GM12891 (cell line): ENCODE results near the gene AP4M1.

ENCODE experiments used
- DNase-seq: peaks from one replicate; pipeline ENCODE4 v3.0.0; 2011; ENCODE audit warnings: low spot score; ENCODE audit not compliant: insufficient read length
- FAIRE-seq: peaks from 2 replicates; lab custom pipeline; 2011; peaks lifted over from hg19 to GRCh38; lab: Jason Lieb, UNC
- PAX5 ChIP-seq: IDR thresholded peaks from 2 replicates; pipeline ENCODE4 v1.6.1; 2011; ENCODE audit warnings: low read length, moderate library complexity, mild to moderate bottlenecking; ENCODE audit not compliant: insufficient read depth, severe bottlenecking
- POLR2A ChIP-seq: IDR thresholded peaks from 2 replicates; pipeline ENCODE4 v1.6.1; 2011; ENCODE audit warnings: low read depth, low read length, control low read depth
- POLR2AphosphoS5 ChIP-seq: IDR thresholded peaks from 2 replicates; pipeline ENCODE4 v1.6.1; 2011; ENCODE audit warnings: low read depth, low read length, control low read depth
- POU2F2 ChIP-seq: IDR thresholded peaks from 2 replicates; pipeline ENCODE4 v1.6.1; 2011; ENCODE audit warnings: low read depth, mild to moderate bottlenecking, control low read depth, low read length, moderate library complexity
- SPI1 ChIP-seq: IDR thresholded peaks from 2 replicates; pipeline ENCODE4 v1.6.1; 2011; ENCODE audit warnings: low read depth, low read length, control low read depth
- TAF1 ChIP-seq: IDR thresholded peaks from 2 replicates; pipeline ENCODE4 v1.6.1; 2011; ENCODE audit warnings: low read depth, low read length, control low read depth

The AP4M1 gene

DNA sequence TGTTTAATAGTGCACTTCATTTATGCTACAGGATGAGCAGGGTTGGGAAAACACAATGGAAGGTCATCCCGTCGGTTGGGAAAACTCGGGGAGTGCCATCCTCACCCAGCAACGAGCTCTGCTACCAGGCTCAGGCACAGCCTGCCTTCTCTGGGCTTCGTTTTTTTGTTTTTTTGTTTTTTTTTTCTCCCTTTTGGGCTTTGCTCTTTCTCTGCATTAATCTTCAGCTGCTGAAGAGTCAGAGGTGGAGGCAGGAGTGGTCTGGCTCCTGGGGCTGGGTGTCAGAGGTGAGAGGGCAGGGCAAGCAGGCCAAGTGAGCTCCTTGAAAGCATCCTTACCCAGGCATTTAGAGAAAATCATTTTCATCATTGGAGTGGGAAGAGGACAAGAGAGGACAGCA, 31.5 kb upstream of the AP4M1 start:
- no peak for TF ChIP-seq POU2F2
- TF ChIP-seq POLR2A: 0 out of 2 replicates have a peak, but pooled peaks have one; percentile 27
- no peak for TF ChIP-seq POLR2AphosphoS5
- no peak for TF ChIP-seq TAF1
- FAIRE-seq: no peak
- DNase-seq: no peak

- DNase-seq (no peak), FAIRE-seq (no peak)
- TF ChIP-seq POLR2AphosphoS5 (peak; percentile 65), PAX5 (no peak), POU2F2 (no peak), POLR2A (no peak)
Measured at GRCh38 chr7:100071018-100071723, 30.3 kb upstream of the AP4M1 start.

GRCh38 chr7:100072462-100072861, 29.0 kb upstream of the AP4M1 start:
- no peak for FAIRE-seq
- TF ChIP-seq SPI1: no peak
- TF ChIP-seq POU2F2: no peak
- TF ChIP-seq TAF1: no peak
- TF ChIP-seq POLR2AphosphoS5: no peak
- no peak for TF ChIP-seq POLR2A
- TF ChIP-seq PAX5: no peak
- DNase-seq: no peak

- DNase-seq: no peak
- TF ChIP-seq POU2F2: no peak
- TF ChIP-seq POLR2A: no peak
- no peak for TF ChIP-seq TAF1
- TF ChIP-seq POLR2AphosphoS5: no peak
- TF ChIP-seq PAX5: no peak
- TF ChIP-seq SPI1: no peak
- no peak for FAIRE-seq
Measured at GRCh38 chr7:100074841-100075240, 26.6 kb upstream of the AP4M1 start.

DNA sequence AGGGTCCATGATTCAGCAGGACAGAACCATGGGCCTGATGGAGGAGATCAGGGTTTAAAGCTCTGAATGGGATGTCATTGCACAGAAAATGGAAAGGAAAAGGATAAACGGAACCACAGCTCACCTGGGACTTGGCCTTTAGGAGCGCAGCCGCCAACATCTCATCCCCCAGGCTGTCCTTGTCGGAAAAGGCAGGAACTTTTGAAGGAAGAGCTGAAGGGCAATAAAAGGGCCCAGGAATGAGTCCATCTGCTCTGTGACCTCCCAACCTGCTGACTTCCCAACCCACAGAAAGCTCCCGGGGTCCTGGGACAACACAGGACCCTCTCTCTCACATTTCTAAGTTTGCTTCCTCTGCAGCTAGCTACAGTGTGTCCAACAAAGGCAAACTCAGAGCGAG, 26.0 kb upstream of the AP4M1 start:
- DNase-seq (no peak), FAIRE-seq (no peak)
- TF ChIP-seq POLR2A (no peak), PAX5 (no peak), SPI1 (no peak)

- DNase-seq (no peak), FAIRE-seq (no peak)
- TF ChIP-seq SPI1 (no peak), POU2F2 (no peak), POLR2A (no peak), TAF1 (no peak), PAX5 (no peak), POLR2AphosphoS5 (no peak)
Measured at GRCh38 chr7:100077205-100077604, 24.2 kb upstream of the AP4M1 start.

- no peak for DNase-seq
- FAIRE-seq: no peak
- TF ChIP-seq POU2F2 (no peak), TAF1 (no peak), POLR2AphosphoS5 (no peak), PAX5 (no peak), POLR2A (no peak), SPI1 (no peak)
Measured at GRCh38 chr7:100079024-100079560, 22.4 kb upstream of the AP4M1 start.

GRCh38 chr7:100080907-100081534, 20.4 kb upstream of the AP4M1 start:
- TF ChIP-seq POLR2AphosphoS5 (no peak), TAF1 (no peak), SPI1 (no peak), PAX5 (no peak), POU2F2 (no peak), POLR2A (no peak)
- DNase-seq (no peak), FAIRE-seq (no peak)

- DNase-seq (peak; percentile 88), FAIRE-seq (peak; percentile 97)
Measured at GRCh38 chr7:100081535-100082102, 19.8 kb upstream of the AP4M1 start, which contains the start of gene ZNF3. Gene ZNF3, minus strand, starts transcription at chr7:100081723. Its CDS starts 4,366 bp downstream, at chr7:100077357.

GRCh38 chr7:100082978-100083377, 18.5 kb upstream of the AP4M1 start:
- TF ChIP-seq POLR2A (no peak), POU2F2 (no peak), POLR2AphosphoS5 (no peak), PAX5 (no peak), TAF1 (no peak), SPI1 (no peak)
- DNase-seq (no peak), FAIRE-seq (no peak)

More at GRCh38 chr7:100081535-100082102, 19.8 kb upstream of the AP4M1 start, which contains the start of gene ZNF3:
- TF ChIP-seq TAF1 (peak; percentile 76), SPI1 (peak; percentile 34; the same call in 1 of the 2 replicates), PAX5 (peak; percentile 31), POLR2A (peak; percentile 93), POLR2AphosphoS5 (peak; percentile 95), POU2F2 (peak; percentile 83)
